Adrenal gland (tissue), 5 donors: Measurements from ENCODE around the gene DNPEP.

Experiments used
- POLR2A ChIP-seq, 2 donors: fragments of 450-650 bp; IDR thresholded peaks; one replicate each; pipeline ENCODE4 v1.6.1; 2017; ENCODE audit warnings: antibody characterized with exemption in 2 of 2, mild to moderate bottlenecking in 2 of 2, moderate library complexity in 1 of 2
- TF ChIP-seq, protein P1 (sequence below), 6 experiments: fragments of 450-650 bp in 4 of 6; fragments of 200-600 bp in 2 of 6; sonication (generic) in 1 of 6; IDR thresholded peaks; 1 replicate in 5 of 6; 2 replicates in 1 of 6; pipeline versions ENCODE4 v1.5.1 to v1.8.0; 2016 to 2021; ENCODE audit warnings: antibody characterized with exemption in 6 of 6, mild to moderate bottlenecking in 2 of 6, moderate library complexity in 1 of 6
- donor health status: DM: no; HTN: no; CAD: no.

DNA sequence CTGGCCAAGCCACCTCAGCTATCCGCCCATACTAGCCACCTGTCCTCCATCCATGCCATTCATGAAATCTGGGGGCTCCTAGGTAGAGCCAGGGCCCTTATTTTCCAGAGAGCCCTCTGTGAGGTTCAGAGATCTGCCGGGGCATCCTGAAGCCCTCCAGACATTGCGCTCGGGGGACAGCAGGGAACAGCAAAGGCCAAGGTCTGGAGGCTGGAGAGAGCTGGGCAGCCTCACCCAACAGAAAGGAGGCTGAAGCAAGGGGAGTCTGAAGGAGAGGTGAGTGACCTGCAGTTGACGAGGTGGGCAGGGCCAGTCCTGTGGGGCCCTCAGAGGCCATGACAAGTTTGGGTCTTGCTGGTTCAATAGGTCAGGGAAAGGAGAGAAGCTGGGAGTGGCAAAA lies 21.9 kb upstream of the DNPEP start:
- TF ChIP-seq, protein P1, sequence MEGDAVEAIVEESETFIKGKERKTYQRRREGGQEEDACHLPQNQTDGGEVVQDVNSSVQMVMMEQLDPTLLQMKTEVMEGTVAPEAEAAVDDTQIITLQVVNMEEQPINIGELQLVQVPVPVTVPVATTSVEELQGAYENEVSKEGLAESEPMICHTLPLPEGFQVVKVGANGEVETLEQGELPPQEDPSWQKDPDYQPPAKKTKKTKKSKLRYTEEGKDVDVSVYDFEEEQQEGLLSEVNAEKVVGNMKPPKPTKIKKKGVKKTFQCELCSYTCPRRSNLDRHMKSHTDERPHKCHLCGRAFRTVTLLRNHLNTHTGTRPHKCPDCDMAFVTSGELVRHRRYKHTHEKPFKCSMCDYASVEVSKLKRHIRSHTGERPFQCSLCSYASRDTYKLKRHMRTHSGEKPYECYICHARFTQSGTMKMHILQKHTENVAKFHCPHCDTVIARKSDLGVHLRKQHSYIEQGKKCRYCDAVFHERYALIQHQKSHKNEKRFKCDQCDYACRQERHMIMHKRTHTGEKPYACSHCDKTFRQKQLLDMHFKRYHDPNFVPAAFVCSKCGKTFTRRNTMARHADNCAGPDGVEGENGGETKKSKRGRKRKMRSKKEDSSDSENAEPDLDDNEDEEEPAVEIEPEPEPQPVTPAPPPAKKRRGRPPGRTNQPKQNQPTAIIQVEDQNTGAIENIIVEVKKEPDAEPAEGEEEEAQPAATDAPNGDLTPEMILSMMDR (IDR thresholded peaks at IDR 0.05), result no peak
- TF ChIP-seq POLR2A (IDR thresholded peaks at IDR 0.05), result no peak
